GM12864 (cell line): ENCODE results near the gene TINCR.
"Not testable (repeated sequence)": the region's sequence is repeated elsewhere in the genome, so short reads cannot be mapped to it uniquely, and the experiment has no call there.

Experiments used
- DNase-seq: peaks from one replicate; pipeline ENCODE4 v3.0.0-alpha.2; 2011; ENCODE audit warnings: low read depth
- H3K4me3 ChIP-seq: 2 replicates; pipeline ENCODE4 v1.5.1; 2011; ENCODE audit warnings: mild to moderate bottlenecking, low read depth, low read length, control low read depth
- TF ChIP-seq, protein P1 (sequence below): IDR thresholded peaks from 2 replicates; pipeline ENCODE4 v1.5.1; 2011; ENCODE audit warnings: low read depth, mild to moderate bottlenecking, moderate library complexity, low read length, control low read depth, inconsistent platforms; ENCODE audit errors: missing control alignments

Gene TINCR

DNA sequence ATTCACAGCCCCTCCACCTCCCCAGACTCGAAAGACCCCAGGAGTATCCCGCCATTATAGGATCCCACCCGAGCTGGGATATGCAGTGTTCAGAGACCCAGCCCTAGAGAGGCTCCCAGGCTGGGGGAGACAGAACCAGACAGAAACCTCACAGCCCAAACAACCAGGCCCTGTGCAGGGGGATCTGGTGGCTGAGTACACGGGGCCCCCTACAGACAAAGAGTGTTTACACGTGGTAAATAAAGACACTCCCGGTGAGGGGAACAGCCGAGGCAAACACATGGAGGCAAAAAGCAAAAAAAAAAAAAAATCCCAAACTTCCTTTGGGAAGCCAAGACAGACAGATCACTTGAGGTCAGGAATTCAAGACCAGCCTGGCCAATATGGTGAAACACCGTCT, 25.1 kb downstream of the TINCR start:
- DNase-seq, result no peak
- TF ChIP-seq, protein P1, sequence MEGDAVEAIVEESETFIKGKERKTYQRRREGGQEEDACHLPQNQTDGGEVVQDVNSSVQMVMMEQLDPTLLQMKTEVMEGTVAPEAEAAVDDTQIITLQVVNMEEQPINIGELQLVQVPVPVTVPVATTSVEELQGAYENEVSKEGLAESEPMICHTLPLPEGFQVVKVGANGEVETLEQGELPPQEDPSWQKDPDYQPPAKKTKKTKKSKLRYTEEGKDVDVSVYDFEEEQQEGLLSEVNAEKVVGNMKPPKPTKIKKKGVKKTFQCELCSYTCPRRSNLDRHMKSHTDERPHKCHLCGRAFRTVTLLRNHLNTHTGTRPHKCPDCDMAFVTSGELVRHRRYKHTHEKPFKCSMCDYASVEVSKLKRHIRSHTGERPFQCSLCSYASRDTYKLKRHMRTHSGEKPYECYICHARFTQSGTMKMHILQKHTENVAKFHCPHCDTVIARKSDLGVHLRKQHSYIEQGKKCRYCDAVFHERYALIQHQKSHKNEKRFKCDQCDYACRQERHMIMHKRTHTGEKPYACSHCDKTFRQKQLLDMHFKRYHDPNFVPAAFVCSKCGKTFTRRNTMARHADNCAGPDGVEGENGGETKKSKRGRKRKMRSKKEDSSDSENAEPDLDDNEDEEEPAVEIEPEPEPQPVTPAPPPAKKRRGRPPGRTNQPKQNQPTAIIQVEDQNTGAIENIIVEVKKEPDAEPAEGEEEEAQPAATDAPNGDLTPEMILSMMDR, result no peak

DNA sequence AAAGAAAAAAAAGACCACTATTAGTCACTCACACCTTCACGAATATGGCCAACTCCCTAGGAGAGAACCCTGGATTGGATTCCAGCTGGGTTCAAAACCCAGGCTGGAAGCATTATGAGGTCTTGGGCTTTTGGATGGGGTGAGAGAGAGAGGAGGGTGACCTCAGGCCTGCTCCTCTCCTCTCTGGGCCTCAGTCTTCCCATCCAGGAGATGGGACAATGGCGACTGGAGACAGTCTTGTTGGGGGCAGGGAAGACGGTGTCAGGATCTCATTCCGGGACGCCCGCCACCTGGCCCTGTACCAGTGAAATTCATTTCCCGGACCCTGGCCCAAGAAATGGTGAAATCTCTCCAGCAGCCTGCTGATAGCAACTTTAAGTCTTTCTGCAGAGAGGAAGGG, 26.3 kb downstream of the TINCR start:
- DNase-seq, result no peak

More for the DNA sequence above, 25.1 kb downstream of the TINCR start:
- H3K4me3 ChIP-seq, result no peak overlapping the region

DNA sequence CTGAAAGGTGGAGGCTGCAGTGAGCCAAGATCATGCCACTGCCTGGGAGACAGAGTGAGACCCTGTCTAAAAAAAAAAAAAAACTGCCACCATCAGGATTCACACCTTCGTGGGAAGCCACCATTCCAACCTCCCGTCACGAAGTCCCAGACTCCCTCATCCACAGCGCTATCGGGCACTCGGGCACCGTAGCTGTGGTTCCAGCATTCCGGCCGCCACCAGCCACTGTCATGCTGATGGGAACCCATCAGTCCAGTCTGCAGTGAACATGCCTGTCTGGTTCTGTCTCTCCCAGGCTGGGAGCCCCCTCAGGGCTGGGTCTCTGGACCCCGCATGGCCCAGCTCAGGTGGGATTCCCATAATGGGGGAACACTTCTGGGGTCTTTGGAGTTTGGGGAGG, 27.5 kb downstream of the TINCR start:
- DNase-seq, result no peak
- no peak overlapping the region for H3K4me3 ChIP-seq
- TF ChIP-seq, protein P1, result no peak

More for the DNA sequence above, 26.3 kb downstream of the TINCR start:
- H3K4me3 ChIP-seq, result no peak overlapping the region
- TF ChIP-seq, protein P1, result no peak

DNA sequence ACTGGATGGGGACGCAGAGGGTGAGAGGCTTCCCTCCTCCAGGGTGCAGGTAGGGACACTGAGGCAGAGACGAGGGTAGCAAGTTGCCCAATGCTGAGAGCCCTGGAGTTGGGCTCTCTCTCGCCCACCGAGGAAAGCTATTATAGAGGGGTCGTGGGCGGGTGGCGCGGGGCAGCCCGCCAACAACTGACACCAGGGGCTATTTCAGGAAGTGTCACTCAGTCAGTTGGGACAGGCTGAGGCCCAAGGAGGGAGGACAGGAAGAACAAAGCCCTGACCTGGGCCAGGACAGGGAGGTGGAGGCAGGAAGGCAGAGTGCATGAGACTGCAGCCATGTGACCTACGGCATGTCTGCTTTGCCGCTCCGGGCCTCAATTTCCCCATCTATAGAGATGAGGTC, 29.9 kb downstream of the TINCR start:
- no peak overlapping the region for H3K4me3 ChIP-seq
- TF ChIP-seq, protein P1, result no peak

DNA sequence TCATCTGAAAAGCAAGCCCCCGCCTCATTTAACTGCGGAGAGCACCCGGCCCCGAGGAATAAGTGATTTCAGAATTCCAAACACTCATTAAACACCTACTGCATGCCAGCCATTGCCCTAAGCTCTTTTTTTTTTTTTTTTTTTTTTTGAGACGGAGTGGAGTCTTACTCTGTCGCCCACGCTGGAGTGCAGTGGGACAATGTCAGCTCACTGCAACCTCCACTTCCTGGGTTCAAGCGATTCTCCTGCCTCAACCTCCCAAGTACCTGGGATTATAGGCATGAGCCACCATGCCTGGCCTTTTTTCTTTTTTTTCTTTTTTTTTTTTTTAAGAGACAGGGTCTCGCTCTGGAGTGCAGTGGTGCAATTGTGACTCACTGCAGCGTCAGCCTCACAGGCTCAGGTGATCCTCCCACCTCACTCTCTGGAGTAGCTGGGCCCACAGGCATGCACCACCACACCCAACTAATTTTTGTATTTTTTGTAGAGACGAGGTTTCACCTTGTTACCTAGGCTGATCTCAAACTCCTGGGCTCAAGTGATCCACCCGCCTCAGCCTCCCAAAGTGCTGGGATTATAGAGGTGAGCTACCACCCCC, 30.7 kb downstream of the TINCR start:
- not testable (repeated sequence) for H3K4me3 ChIP-seq, DNase-seq

More for the DNA sequence above, 29.9 kb downstream of the TINCR start:
- DNase-seq, result no peak

DNA sequence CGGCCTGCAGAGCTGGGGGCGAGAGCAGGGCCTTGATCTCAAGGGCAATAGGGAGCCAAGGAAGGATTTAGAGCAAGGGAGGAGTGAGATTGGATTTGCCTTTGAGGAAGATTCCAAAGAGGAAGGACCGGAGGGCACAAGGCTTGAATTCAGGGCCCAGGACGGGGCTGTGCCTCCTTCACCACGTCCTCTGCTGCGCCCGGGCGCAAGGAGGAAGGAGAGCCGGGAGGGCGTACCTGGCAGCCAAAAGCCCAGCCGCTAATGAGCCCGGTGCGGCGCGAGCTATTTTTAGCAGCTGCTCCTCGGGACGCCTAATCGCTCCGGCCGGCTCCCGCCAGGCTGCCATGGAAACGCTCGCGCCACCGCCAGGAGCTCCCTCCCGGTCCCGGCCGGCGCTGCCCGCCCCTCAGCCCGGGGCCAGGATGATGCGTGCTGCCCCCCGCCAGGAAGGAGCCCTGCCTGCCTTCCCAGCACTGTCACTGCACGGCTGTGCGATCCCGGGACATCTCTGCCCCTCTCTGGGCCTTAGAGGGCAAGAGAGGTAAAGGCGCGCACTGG, 31.3 kb downstream of the TINCR start:
- H3K4me3 ChIP-seq, result no peak overlapping the region
- TF ChIP-seq, protein P1, result no peak
- DNase-seq, result no peak

GRCh38 chr19:5534787-5535586, 32.8 kb downstream of the TINCR start:
- TF ChIP-seq, protein P1, result peak; percentile 58
- DNase-seq, result no peak
- H3K4me3 ChIP-seq, result no peak overlapping the region
